ENCODE data around the gene IL36B. TPM values are rescaled to one million over a fixed set of nuclear protein-coding genes. Genes with fewer than 3 reads are reported as not detected.

Gene IL36B
- total and polyA plus RNA-seq, 10 donors, result not detected

DNA sequence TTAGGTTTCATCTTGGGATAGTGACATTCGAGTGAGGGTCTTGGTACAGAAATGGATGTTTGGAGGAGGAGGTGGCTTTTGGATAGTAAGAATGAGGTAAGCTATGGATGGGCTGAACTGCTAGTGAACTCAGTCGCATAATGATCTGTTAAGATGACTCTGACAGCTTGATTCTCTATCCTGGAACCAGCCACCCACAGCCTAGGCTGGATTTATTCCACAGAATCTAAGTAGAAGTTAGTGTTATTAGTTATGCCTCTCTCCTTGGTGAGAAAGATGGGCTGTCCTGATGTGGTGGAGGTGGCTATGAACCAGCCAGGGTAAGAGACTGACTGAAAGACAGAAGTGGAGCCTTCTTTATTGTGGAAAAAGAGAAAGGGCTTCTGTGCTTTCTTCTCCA lies 25.0 kb downstream of the IL36B start:
- DNase-seq, result no peak
- no peaks in the 10 kb centered on the region for H3K36me3 ChIP-seq
- H3K27me3 ChIP-seq (replicated peaks in 1 of 7), result peaks cover 0 to 65% (median 7%) of the 10 kb centered on the region in 7 donors
- intact Hi-C loops (cut with DNase I; ENCODE audit: low total_unique reads), result no loop called here
- TF ChIP-seq POLR2A (IDR thresholded peaks at IDR 0.05) (no peak), POLR2AphosphoS5 (IDR thresholded peaks at IDR 0.05) (no peak)
- TF ChIP-seq, protein P1, sequence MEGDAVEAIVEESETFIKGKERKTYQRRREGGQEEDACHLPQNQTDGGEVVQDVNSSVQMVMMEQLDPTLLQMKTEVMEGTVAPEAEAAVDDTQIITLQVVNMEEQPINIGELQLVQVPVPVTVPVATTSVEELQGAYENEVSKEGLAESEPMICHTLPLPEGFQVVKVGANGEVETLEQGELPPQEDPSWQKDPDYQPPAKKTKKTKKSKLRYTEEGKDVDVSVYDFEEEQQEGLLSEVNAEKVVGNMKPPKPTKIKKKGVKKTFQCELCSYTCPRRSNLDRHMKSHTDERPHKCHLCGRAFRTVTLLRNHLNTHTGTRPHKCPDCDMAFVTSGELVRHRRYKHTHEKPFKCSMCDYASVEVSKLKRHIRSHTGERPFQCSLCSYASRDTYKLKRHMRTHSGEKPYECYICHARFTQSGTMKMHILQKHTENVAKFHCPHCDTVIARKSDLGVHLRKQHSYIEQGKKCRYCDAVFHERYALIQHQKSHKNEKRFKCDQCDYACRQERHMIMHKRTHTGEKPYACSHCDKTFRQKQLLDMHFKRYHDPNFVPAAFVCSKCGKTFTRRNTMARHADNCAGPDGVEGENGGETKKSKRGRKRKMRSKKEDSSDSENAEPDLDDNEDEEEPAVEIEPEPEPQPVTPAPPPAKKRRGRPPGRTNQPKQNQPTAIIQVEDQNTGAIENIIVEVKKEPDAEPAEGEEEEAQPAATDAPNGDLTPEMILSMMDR (IDR thresholded peaks at IDR 0.05 in 8 of 11, conservative IDR thresholded peaks at IDR 0.05 in 3 of 11), result no peak
- H3K27ac ChIP-seq, result no peak overlapping the region
- no peaks in the 10 kb centered on the region for H3K9me3 ChIP-seq
- H3K4me3 ChIP-seq, result no peak overlapping the region
- 74 to 86% (median 84%) methylated on average over 2 of the region's 2 CpGs for WGBS, 5 donors
- H3K4me1 ChIP-seq, result no peaks in the 10 kb centered on the region

DNA sequence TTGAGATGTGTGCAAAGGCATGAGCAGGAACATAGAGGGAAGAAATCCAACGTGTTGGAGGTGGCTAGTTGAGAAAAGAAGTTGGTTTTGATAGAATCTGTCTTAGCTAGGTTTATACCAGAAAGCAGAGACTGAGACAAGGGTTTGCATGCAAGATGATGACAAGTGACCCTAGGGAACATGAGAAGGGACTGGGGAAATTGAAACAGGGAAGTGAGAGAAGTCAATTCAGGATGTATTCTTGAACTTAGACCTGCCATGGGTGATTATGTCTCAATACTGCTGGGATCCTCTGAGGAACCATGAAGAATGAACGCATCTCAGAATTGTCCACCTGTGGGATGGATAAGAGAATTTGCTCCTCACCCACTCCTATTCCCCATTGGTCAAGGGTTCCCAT lies 26.9 kb downstream of the IL36B start:
- TF ChIP-seq POLR2A (IDR thresholded peaks at IDR 0.05) (no peak), POLR2AphosphoS5 (IDR thresholded peaks at IDR 0.05) (no peak)
- TF ChIP-seq, protein P1 (IDR thresholded peaks at IDR 0.05 in 8 of 11, conservative IDR thresholded peaks at IDR 0.05 in 3 of 11), result no peak
- Histone ChIP-seq H3K36me3 (no peaks in the 10 kb centered on the region), H3K27me3 (replicated peaks in 1 of 7) (peaks cover 0 to 75% (median 7%) of the 10 kb centered on the region in 7 donors), H3K27ac (no peak overlapping the region), H3K9me3 (no peaks in the 10 kb centered on the region), H3K4me1 (no peaks in the 10 kb centered on the region), H3K4me3 (no peak overlapping the region)
- intact Hi-C loops (cut with DNase I; ENCODE audit: low total_unique reads), result no loop called here
- DNase-seq, result no peak
- WGBS, 5 donors, result 47 to 68% (median 52%) methylated on average over 2 of the region's 2 CpGs

DNA sequence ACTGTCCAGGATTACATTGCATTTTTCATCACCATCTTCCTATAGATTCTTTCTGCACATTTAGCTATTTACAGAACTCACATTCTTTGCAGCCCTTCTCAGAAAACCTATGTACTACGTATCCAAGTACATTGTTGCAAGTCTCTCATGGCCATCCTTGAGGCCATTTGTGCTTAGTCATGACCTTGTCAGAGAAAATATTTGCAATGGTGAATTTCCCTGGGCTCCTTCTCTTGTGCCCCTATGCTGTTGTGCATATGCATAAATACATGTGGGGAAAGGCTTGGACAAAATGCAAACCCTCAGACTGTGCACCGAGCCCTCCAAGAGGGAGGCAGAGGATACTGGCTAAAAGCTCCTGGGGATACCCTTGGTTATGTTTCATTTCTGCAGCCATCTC lies 27.9 kb downstream of the IL36B start:
- no peak overlapping the region for H3K27ac ChIP-seq
- no peaks in the 10 kb centered on the region for H3K36me3 ChIP-seq
- WGBS, 5 donors, result 81 to 97% (median 89%) methylated on average over 2 of the region's 2 CpGs
- intact Hi-C loops (cut with DNase I; ENCODE audit: low total_unique reads), result no loop called here
- H3K4me1 ChIP-seq, result no peaks in the 10 kb centered on the region
- H3K27me3 ChIP-seq (replicated peaks in 1 of 7), result peaks cover 0 to 66% (median 7%) of the 10 kb centered on the region in 7 donors
- no peak for DNase-seq
- no peak overlapping the region for H3K4me3 ChIP-seq
- no peaks in the 10 kb centered on the region for H3K9me3 ChIP-seq
- TF ChIP-seq POLR2AphosphoS5 (IDR thresholded peaks at IDR 0.05), result no peak
- TF ChIP-seq POLR2A (IDR thresholded peaks at IDR 0.05), result no peak
- TF ChIP-seq, protein P1 (IDR thresholded peaks at IDR 0.05 in 8 of 11, conservative IDR thresholded peaks at IDR 0.05 in 3 of 11), result no peak

DNA sequence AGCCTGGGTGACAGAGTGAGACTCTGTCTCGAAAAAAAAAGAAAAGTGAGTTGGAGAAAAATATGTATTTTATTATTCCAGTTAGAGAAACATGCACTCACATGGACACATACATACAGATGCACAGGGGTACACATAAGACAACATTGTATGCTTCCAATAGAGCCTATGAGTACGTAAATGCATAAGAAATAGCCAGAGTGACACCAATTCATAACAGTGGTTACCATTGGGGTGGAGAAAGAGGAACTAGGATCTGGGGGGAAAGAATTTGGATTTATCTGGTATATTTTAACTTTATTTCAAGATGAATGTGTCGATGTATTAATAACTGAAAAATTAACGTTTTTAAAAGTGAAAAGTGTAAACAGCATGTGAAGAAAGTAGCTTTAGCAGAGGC lies 31.4 kb downstream of the IL36B start:
- no peak overlapping the region for H3K4me3 ChIP-seq
- H3K4me1 ChIP-seq, result no peaks in the 10 kb centered on the region
- H3K9me3 ChIP-seq, result peaks cover 0 to 6% (median 0%) of the 10 kb centered on the region in 8 donors
- no peak for TF ChIP-seq POLR2AphosphoS5 (IDR thresholded peaks at IDR 0.05)
- TF ChIP-seq, protein P1 (IDR thresholded peaks at IDR 0.05 in 8 of 11, conservative IDR thresholded peaks at IDR 0.05 in 3 of 11), result no peak
- no peak for TF ChIP-seq POLR2A (IDR thresholded peaks at IDR 0.05)
- no peaks in the 10 kb centered on the region for H3K36me3 ChIP-seq
- no peak overlapping the region for H3K27ac ChIP-seq
- WGBS, 5 donors, result 53 to 64% (median 60%) methylated on average over 4 of the region's 4 CpGs
- DNase-seq, result no peak
- intact Hi-C loops (cut with DNase I; ENCODE audit: low total_unique reads), result no loop called here
- H3K27me3 ChIP-seq (replicated peaks in 1 of 7), result peaks cover 0 to 50% (median 0%) of the 10 kb centered on the region in 7 donors

All from spleen (tissue), 11 donors.